ENCODE results near the gene BRPF3.

GRCh38 chr6:36244641-36245280, 48.2 kb downstream of the BRPF3 start:
- TF ChIP-seq ZNF274 (IDR thresholded peaks at IDR 0.05; ENCODE audit: insufficient read depth, insufficient read length) (no peak), ETV6 (conservative IDR thresholded peaks at IDR 0.05 in 1 of 2, IDR thresholded peaks at IDR 0.05 in 1 of 2; ENCODE audit: borderline replicate concordance in 1 of 2, low read depth in 1 of 2) (no peak), NFIC (IDR thresholded peaks at IDR 0.05; ENCODE audit: low read depth, low read length) (no peak), RAD21 (IDR thresholded peaks at IDR 0.05; ENCODE audit: insufficient read depth, low read depth, low read length) (no peak), ZNF217 (IDR thresholded peaks at IDR 0.05) (no peak), MEF2A (IDR thresholded peaks at IDR 0.05; ENCODE audit: insufficient read depth, low read depth, low read length) (no peak), EZH2 (IDR thresholded peaks at IDR 0.05; ENCODE audit: borderline replicate concordance, control insufficient read depth, low read depth, low read length) (no peak), STAT3 (IDR thresholded peaks at IDR 0.05; ENCODE audit: low read depth, low read length) (no peak), POLR2AphosphoS5 (IDR thresholded peaks at IDR 0.05; ENCODE audit: low read length) (no peak)
- TF ChIP-seq, protein P1, sequence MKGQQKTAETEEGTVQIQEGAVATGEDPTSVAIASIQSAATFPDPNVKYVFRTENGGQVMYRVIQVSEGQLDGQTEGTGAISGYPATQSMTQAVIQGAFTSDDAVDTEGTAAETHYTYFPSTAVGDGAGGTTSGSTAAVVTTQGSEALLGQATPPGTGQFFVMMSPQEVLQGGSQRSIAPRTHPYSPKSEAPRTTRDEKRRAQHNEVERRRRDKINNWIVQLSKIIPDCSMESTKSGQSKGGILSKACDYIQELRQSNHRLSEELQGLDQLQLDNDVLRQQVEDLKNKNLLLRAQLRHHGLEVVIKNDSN (IDR thresholded peaks at IDR 0.05; ENCODE audit: borderline replicate concordance, extremely low read length, insufficient read depth, low read depth, low read length): no peak
- TF ChIP-seq, protein P2, sequence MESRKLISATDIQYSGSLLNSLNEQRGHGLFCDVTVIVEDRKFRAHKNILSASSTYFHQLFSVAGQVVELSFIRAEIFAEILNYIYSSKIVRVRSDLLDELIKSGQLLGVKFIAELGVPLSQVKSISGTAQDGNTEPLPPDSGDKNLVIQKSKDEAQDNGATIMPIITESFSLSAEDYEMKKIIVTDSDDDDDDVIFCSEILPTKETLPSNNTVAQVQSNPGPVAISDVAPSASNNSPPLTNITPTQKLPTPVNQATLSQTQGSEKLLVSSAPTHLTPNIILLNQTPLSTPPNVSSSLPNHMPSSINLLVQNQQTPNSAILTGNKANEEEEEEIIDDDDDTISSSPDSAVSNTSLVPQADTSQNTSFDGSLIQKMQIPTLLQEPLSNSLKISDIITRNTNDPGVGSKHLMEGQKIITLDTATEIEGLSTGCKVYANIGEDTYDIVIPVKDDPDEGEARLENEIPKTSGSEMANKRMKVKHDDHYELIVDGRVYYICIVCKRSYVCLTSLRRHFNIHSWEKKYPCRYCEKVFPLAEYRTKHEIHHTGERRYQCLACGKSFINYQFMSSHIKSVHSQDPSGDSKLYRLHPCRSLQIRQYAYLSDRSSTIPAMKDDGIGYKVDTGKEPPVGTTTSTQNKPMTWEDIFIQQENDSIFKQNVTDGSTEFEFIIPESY (IDR thresholded peaks at IDR 0.05): no peak

All from GM12878 (cell line).